HAP-1 (cell line): ENCODE measurements around the gene NRM.

Experiments
- DNase-seq, 2 experiments: peaks; one replicate each; pipeline ENCODE4 v3.0.0-alpha.2; 2016 to 2020; ENCODE audit warnings: low spot score in 2 of 2
- H3K27me3 ChIP-seq: fragments of 250-450 bp; sonication (Bioruptor Pico); 2 replicates; pipeline ENCODE4 v1.5.1; 2020; ENCODE audit warnings: low read depth, mild to moderate bottlenecking, moderate library complexity
- H3K36me3 ChIP-seq: fragments of 250-450 bp; sonication (Bioruptor Pico); replicated peaks from 2 replicates; pipeline ENCODE4 v1.5.1; 2020; ENCODE audit warnings: mild to moderate bottlenecking
- H3K4me1 ChIP-seq: fragments of 250-450 bp; sonication (Bioruptor Pico); 2 replicates; pipeline ENCODE4 v1.5.1; 2020; ENCODE audit warnings: mild to moderate bottlenecking
- H3K4me3 ChIP-seq: fragments of 250-450 bp; sonication (Bioruptor Pico); 2 replicates; pipeline ENCODE4 v1.5.1; 2020; ENCODE audit warnings: mild to moderate bottlenecking, moderate library complexity
- H3K9me3 ChIP-seq: fragments of 250-450 bp; sonication (Bioruptor Pico); 2 replicates; pipeline ENCODE4 v1.5.1; 2020; ENCODE audit warnings: mild to moderate bottlenecking, moderate library complexity
- in situ Hi-C: fragments of 300-500 bp; cut with MboI; formaldehyde crosslinking; loops from 3 replicates; pipeline ENCODE4 v1.14.3; 2020; ENCODE audit warnings: low sequenced_read_pairs, inconsistent platforms, mixed read lengths

NRM gene

GRCh38 chr6:30716879-30717128, 26.0 kb upstream of the NRM start:
- in situ Hi-C loops, result no loop called here
- no peak for DNase-seq
- Histone ChIP-seq H3K4me1 (peaks cover 22% of the 10 kb centered on the region), H3K4me3 (peak overlapping the region; percentile 64), H3K36me3 (peaks cover 46% of the 10 kb centered on the region), H3K27me3 (no peaks in the 10 kb centered on the region), H3K9me3 (no peaks in the 10 kb centered on the region)

DNA sequence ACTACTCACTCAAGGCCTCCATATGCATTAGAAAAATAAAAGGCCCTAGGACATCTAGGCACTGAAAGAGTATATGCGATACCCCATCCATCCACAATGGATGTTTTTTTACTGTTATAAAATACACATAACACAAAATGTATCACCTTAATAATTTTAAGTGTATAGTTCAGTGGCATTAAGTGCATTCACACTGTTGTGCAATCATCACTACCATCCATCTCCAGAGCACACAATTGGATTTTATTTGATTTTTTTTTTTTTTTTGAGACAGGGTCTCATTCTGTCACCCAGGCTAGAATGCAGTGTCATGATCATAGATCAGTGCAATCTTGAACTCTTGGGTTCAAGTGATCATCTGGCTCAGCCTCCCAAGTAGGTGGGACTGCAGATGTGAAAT, 23.5 kb upstream of the NRM start:
- Histone ChIP-seq H3K27me3 (no peaks in the 10 kb centered on the region), H3K4me3 (no peak overlapping the region), H3K36me3 (peaks cover 58% of the 10 kb centered on the region), H3K9me3 (no peaks in the 10 kb centered on the region), H3K4me1 (peaks cover 22% of the 10 kb centered on the region)
- in situ Hi-C loops, result no loop called here
- DNase-seq, result no peak

GRCh38 chr6:30712441-30712945, 21.7 kb upstream of the NRM start:
- Histone ChIP-seq H3K4me3 (no peak overlapping the region), H3K9me3 (no peaks in the 10 kb centered on the region), H3K4me1 (peaks cover 7% of the 10 kb centered on the region), H3K27me3 (no peaks in the 10 kb centered on the region), H3K36me3 (peaks cover 73% of the 10 kb centered on the region)
- no peak for DNase-seq
- in situ Hi-C loops, result no loop called here

GRCh38 chr6:30711758-30712380, 21.1 kb upstream of the NRM start:
- Histone ChIP-seq H3K9me3 (no peaks in the 10 kb centered on the region), H3K27me3 (no peaks in the 10 kb centered on the region), H3K4me1 (peaks cover 7% of the 10 kb centered on the region), H3K4me3 (no peak overlapping the region), H3K36me3 (peaks cover 79% of the 10 kb centered on the region)
- DNase-seq, result no peak
- in situ Hi-C loops, result no loop called here

GRCh38 chr6:30709101-30709868, 18.5 kb upstream of the NRM start:
- no peak for DNase-seq
- in situ Hi-C loops, result no loop called here
- no peaks in the 10 kb centered on the region for H3K27me3 ChIP-seq
- H3K9me3 ChIP-seq, result no peaks in the 10 kb centered on the region
- no peak overlapping the region for H3K4me3 ChIP-seq
- H3K36me3 ChIP-seq, result peaks cover 73% of the 10 kb centered on the region
- H3K4me1 ChIP-seq, result no peaks in the 10 kb centered on the region

GRCh38 chr6:30707281-30707850, 16.6 kb upstream of the NRM start:
- Histone ChIP-seq H3K4me3 (no peak overlapping the region), H3K9me3 (no peaks in the 10 kb centered on the region), H3K4me1 (no peaks in the 10 kb centered on the region), H3K36me3 (peaks cover 70% of the 10 kb centered on the region), H3K27me3 (no peaks in the 10 kb centered on the region)
- DNase-seq, result no peak
- in situ Hi-C loops, result no loop called here

DNA sequence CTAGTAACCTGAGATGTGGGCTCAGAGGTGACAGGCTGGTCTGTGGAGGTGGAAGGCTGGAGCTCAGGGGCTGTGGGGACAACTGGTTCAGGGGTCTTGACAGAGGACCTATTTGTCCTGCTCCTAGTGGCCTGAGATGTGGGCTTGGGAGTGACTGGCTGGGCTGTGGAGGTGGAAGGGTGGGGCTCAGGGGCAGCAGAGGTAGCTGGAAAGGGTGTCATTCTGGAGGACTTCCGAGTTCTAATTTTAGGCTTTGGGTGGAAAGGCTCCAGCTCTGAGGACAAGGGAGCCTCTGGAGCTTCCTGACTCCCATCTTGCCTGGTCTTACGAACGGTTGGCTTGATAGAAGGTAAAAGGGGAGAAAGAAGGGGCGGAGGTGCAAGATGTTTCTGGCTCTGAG, 14.8 kb upstream of the NRM start:
- Histone ChIP-seq H3K4me3 (no peak overlapping the region), H3K4me1 (no peaks in the 10 kb centered on the region), H3K36me3 (peaks cover 63% of the 10 kb centered on the region), H3K27me3 (no peaks in the 10 kb centered on the region), H3K9me3 (no peaks in the 10 kb centered on the region)
- in situ Hi-C loops, result no loop called here
- no peak for DNase-seq

DNA sequence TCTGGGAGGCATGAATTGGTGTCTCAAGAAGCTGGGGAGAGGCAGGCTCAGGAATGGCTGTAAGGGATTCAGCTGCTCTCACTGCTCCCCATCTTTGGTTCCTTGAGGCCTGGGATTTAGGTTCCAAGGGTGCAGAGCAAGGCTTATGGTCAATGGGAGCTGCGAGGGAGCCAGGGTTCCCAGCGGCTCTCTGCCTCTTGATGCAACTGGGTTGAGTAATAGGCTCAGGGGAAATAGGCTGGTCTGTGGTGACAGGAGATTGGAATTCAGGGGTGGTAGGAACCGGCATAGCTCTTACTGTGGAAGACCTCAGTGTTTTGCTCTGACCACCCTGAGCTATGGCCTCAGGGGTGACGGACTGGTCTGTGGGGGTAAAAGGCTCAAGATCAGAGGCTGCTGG, 13.0 kb upstream of the NRM start:
- H3K9me3 ChIP-seq, result no peaks in the 10 kb centered on the region
- no peaks in the 10 kb centered on the region for H3K4me1 ChIP-seq
- no peak overlapping the region for H3K4me3 ChIP-seq
- peaks cover 58% of the 10 kb centered on the region for H3K36me3 ChIP-seq
- H3K27me3 ChIP-seq, result no peaks in the 10 kb centered on the region
- in situ Hi-C loops, result no loop called here
- DNase-seq, result no peak

DNA sequence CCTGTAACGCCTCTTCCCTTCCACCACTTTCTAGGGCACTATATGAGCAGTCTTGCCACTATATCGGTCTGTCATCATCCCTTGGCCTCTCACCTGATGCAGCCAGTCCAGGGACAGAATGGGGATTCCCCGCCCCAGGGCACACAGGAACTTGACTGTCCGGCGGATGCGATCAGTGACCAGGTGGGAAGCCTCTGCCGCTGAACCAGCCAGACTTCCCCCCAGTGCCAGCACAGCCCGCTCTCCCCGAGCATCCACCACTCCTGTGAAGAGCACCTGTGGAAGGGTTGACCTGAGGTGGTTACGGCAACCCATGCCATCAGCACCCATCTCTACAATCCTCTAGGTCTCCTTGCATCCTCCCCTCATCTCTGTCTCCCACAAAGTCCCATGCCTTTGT, 12.2 kb upstream of the NRM start:
- Histone ChIP-seq H3K36me3 (peaks cover 55% of the 10 kb centered on the region), H3K4me3 (no peak overlapping the region), H3K27me3 (no peaks in the 10 kb centered on the region), H3K9me3 (no peaks in the 10 kb centered on the region), H3K4me1 (no peaks in the 10 kb centered on the region)
- no peak for DNase-seq
- in situ Hi-C loops, result no loop called here

DNA sequence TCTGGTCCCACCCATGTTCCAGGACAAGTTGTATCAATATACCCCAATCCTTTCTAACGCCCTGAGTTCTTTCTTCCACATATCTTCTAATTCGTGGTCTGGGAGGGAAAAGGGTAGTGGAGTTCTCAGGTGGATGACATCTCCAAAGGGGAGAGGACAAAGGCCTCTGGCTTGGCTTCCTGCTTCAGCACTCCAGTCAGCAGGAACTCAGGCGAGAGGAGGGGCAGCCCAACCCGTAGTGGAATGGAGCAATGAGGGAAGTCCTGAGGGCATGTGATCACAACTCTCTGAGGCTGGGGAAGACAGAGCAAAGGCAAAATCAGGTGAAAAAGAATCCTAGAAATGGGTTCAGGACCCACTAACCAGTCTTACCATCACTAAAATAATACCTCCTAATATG, 9.6 kb upstream of the NRM start:
- DNase-seq, result no peak
- H3K4me1 ChIP-seq, result no peaks in the 10 kb centered on the region
- peaks cover 44% of the 10 kb centered on the region for H3K36me3 ChIP-seq
- in situ Hi-C loops, result no loop called here
- no peaks in the 10 kb centered on the region for H3K27me3 ChIP-seq
- H3K4me3 ChIP-seq, result no peak overlapping the region
- H3K9me3 ChIP-seq, result no peaks in the 10 kb centered on the region

DNA sequence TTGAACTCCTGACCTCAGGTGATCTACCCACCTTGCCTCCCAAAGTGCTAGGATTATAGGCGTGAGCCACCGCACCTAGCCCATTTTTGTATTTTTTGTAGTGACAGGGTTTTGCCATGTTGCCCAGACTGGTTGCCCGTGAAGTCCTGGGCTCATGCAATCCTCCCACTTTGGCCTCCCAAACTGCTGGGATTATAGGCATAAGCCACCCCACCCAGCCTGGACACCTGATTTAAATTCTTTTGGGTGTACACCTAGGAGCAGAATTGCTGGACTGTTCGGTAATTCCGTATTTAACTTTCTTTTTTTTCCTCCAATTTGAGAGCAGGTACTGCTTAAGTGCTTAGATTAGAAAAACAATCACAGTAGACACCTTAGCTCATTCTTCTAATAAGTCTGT, 5.6 kb upstream of the NRM start:
- Histone ChIP-seq H3K4me1 (peaks cover 3% of the 10 kb centered on the region), H3K4me3 (no peak overlapping the region), H3K27me3 (no peaks in the 10 kb centered on the region), H3K36me3 (peaks cover 21% of the 10 kb centered on the region), H3K9me3 (no peaks in the 10 kb centered on the region)
- DNase-seq, result no peak
- in situ Hi-C loops, result no loop called here

GRCh38 chr6:30691208-30691847, 544 bp upstream of the NRM start:
- H3K27me3 ChIP-seq, result no peaks in the 10 kb centered on the region
- DNase-seq, result no peak
- no peaks in the 10 kb centered on the region for H3K9me3 ChIP-seq
- peak overlapping the region; percentile 52 for H3K4me3 ChIP-seq
- no peaks in the 10 kb centered on the region; the same call in 1 of the 2 replicates for H3K36me3 ChIP-seq
- in situ Hi-C loops, result no loop called here
- peaks cover 24% of the 10 kb centered on the region for H3K4me1 ChIP-seq

GRCh38 chr6:30689985-30690384, 799 bp downstream of the NRM start:
- H3K9me3 ChIP-seq, result no peaks in the 10 kb centered on the region
- H3K36me3 ChIP-seq, result no peaks in the 10 kb centered on the region; the same call in 1 of the 2 replicates
- no peaks in the 10 kb centered on the region for H3K27me3 ChIP-seq
- in situ Hi-C loops, result no loop called here
- DNase-seq, result no peak
- peaks cover 30% of the 10 kb centered on the region for H3K4me1 ChIP-seq
- H3K4me3 ChIP-seq, result peak overlapping the region; percentile 52
